Breast epithelium (tissue), 4 donors: ENCODE data around the gene CSK. TPM values are rescaled to one million over a fixed set of nuclear protein-coding genes. Genes with fewer than 3 reads are reported as not detected.

Experiments
- DNase-seq, 2 donors: peaks; one replicate each; pipeline ENCODE4 v3.0.0-alpha.2; 2019; ENCODE audit warnings: low spot score in 2 of 2
- H3K27ac ChIP-seq, 2 donors: fragments of 200-600 bp; sonication (generic) in 1 of 2; one replicate each; pipeline ENCODE4 v1.5.1; 2016 to 2019; ENCODE audit warnings: mild to moderate bottlenecking in 1 of 2
- H3K27me3 ChIP-seq, 2 donors: fragments of 200-600 bp; sonication (generic) in 1 of 2; one replicate each; pipeline versions ENCODE4 v1.5.1 to v1.6.0; 2017 to 2019; ENCODE audit warnings: control low read depth in 1 of 2, mild to moderate bottlenecking in 1 of 2
- H3K36me3 ChIP-seq: fragments of 200-600 bp; one replicate; pipeline ENCODE4 v1.5.1; 2019
- H3K4me1 ChIP-seq, 2 donors: fragments of 200-600 bp; sonication (generic); one replicate each; pipeline ENCODE4 v1.5.1; 2016 to 2019; ENCODE audit warnings: control low read depth in 1 of 2
- H3K4me3 ChIP-seq, 3 donors: fragments of 200-600 bp; sonication (generic); 1 replicate in 2 of 3; 2 replicates in 1 of 3; pipeline ENCODE4 v1.5.1; 2016 to 2019; ENCODE audit warnings: mild to moderate bottlenecking in 3 of 3, moderate library complexity in 2 of 3
- H3K9me3 ChIP-seq, 2 donors: fragments of 200-600 bp; sonication (generic) in 1 of 2; one replicate each; pipeline ENCODE4 v1.5.1; 2016 to 2019; ENCODE audit warnings: control low read depth in 1 of 2
- POLR2A ChIP-seq: fragments of 450-650 bp; IDR thresholded peaks from one replicate; pipeline ENCODE4 v1.6.1; 2016; ENCODE audit warnings: antibody characterized with exemption, mild to moderate bottlenecking, moderate library complexity
- POLR2AphosphoS5 ChIP-seq, 3 donors: sonication (generic); formaldehyde crosslinking; IDR thresholded peaks; one replicate each; pipeline ENCODE4 v1.6.1; 2017; ENCODE audit warnings: antibody characterized with exemption in 3 of 3
- intact Hi-C: fragments of 100-400 bp; cut with DNase I; formaldehyde crosslinking; loops from one replicate; pipeline ENCODE4 v1.15.1; 2023; ENCODE audit warnings: low total_unique reads
- total RNA-seq, 3 donors: library from RNA; depleted of rRNA; stranded (reverse); fragments of >200 nt; gene quantifications; one replicate each; pipeline ENCODE4 v1.1.0, GENCODE V29; 2016
- TF ChIP-seq, protein P1 (sequence below), 3 donors: fragments of 450-650 bp; IDR thresholded peaks; one replicate each; pipeline ENCODE4 v1.5.1; 2016 to 2017; ENCODE audit warnings: antibody characterized with exemption in 3 of 3, mild to moderate bottlenecking in 3 of 3, moderate library complexity in 3 of 3

Gene CSK
- total RNA-seq, 3 donors from 2014 or later = 18.7 to 26.2 (median 18.7) TPM

DNA sequence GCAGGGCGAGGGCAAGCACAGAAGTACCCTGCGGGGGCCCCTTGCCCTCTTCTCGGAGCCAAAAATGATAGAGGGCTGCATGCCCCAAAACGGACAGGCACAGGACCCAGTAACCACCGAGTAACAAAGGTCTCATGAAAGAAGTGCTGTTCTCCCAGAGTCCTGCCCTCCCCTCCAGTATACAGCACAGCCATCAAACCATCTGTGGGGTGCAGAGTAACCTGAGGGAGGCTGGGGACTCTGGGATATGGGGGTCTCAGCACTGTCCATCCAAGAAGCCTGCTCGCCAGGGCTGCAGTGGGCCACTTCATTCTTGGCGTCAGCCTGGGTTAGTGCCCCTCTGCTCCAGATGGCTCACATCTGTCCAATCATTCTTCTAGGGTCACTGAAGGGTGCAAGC, 55.0 kb downstream of the CSK start:
- Histone ChIP-seq H3K27me3 (no peaks in the 10 kb centered on the region), H3K9me3 (no peaks in the 10 kb centered on the region), H3K4me1 (peaks cover 0 to 5% of the 10 kb centered on the region in 2 donors), H3K27ac (no peak overlapping the region), H3K4me3 (no peak overlapping the region), H3K36me3 (no peaks in the 10 kb centered on the region)
- DNase-seq = no peak
- TF ChIP-seq, protein P1, sequence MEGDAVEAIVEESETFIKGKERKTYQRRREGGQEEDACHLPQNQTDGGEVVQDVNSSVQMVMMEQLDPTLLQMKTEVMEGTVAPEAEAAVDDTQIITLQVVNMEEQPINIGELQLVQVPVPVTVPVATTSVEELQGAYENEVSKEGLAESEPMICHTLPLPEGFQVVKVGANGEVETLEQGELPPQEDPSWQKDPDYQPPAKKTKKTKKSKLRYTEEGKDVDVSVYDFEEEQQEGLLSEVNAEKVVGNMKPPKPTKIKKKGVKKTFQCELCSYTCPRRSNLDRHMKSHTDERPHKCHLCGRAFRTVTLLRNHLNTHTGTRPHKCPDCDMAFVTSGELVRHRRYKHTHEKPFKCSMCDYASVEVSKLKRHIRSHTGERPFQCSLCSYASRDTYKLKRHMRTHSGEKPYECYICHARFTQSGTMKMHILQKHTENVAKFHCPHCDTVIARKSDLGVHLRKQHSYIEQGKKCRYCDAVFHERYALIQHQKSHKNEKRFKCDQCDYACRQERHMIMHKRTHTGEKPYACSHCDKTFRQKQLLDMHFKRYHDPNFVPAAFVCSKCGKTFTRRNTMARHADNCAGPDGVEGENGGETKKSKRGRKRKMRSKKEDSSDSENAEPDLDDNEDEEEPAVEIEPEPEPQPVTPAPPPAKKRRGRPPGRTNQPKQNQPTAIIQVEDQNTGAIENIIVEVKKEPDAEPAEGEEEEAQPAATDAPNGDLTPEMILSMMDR (IDR thresholded peaks at IDR 0.05) = no peak
- no peak for TF ChIP-seq POLR2AphosphoS5 (IDR thresholded peaks at IDR 0.05)
- TF ChIP-seq POLR2A = no peak
- intact Hi-C loops = no loop called here

DNA sequence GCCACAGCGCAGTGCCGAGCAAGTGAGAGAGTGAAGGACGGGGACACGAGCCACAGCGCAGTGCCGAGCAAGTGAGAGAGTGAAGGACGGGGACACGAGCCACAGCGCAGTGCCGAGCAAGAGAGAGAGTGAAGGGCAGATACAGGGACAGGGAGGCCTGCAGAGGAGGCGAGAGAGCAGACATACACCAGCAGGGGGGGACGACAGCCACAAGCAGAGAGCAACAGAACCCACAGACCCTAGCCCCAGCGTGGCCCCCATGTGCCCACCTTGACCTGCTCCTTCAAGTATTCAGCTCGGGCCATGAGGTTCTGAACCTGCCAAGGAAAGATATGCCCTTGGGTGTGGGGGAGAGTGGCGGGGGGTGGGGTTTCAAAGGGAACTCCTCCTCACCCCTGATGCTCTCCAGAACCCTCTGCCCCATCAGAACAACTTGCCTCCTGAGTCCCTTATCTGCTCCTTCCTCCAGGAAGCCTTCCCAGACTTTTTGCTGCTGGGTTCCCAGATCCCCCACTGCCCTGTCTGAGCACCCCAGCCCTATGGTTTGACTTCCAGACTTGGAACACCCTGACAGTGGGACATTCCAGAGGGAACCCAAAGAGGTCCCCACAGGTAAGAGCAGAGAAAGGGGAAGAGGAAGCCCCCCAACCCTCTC, 55.7 kb downstream of the CSK start:
- TF ChIP-seq POLR2AphosphoS5 (IDR thresholded peaks at IDR 0.05) (no peak), POLR2A (no peak)
- TF ChIP-seq, protein P1 (IDR thresholded peaks at IDR 0.05) = no peak
- no peak overlapping the region for H3K27ac ChIP-seq
- no peaks in the 10 kb centered on the region for H3K27me3 ChIP-seq
- H3K4me3 ChIP-seq = no peak overlapping the region
- peaks cover 0 to 12% of the 10 kb centered on the region in 2 donors for H3K4me1 ChIP-seq
- no peaks in the 10 kb centered on the region for H3K36me3 ChIP-seq
- no peaks in the 10 kb centered on the region for H3K9me3 ChIP-seq
- DNase-seq = no peak
- intact Hi-C loops = no loop called here

GRCh38 chr15:74838137-74838516, 56.2 kb downstream of the CSK start:
- intact Hi-C loops = no loop called here
- no peak for DNase-seq
- Histone ChIP-seq H3K27ac (no peak overlapping the region), H3K9me3 (no peaks in the 10 kb centered on the region), H3K4me1 (peaks cover 0 to 12% of the 10 kb centered on the region in 2 donors), H3K36me3 (no peaks in the 10 kb centered on the region), H3K4me3 (no peak overlapping the region), H3K27me3 (no peaks in the 10 kb centered on the region)
- TF ChIP-seq POLR2A = no peak
- TF ChIP-seq, protein P1 (IDR thresholded peaks at IDR 0.05) = no peak
- TF ChIP-seq POLR2AphosphoS5 (IDR thresholded peaks at IDR 0.05) = no peak

DNA sequence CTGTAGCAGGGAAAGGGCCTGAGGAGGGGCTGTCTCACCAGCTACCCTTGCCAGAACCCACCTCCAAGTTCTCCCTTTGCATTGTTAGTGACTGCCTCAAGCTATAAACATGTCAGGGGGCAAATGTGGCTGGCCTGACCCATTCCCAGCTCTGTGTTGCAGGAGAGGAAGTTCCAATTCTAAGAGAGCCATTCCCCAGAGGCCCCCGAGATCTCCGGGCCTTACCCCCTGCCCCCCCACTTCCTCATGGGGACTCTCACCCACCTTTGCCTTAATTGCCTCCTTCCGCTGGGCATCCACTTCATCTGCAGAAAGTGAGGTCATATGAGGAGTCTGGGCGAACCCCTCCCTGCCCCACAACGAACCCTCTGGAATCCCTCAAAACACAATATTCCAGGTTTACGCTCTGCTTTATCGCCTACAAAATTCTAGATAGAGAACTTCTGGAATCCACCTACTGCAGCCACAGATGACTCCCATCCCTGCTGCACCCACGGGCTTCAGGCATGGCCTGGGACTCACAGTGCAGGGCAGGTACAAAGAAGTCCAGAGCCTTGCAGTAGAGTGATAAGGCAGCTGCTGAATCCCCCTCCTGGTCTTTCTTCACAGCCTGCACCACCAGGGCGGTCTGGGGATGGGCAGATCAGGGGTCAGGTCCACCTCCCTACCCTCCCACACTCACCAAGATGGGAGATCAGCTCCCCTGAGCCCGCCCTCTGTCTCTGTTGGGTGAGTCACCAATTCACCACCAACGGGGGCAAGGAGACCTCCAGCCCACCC, 57.1 kb downstream of the CSK start:
- Histone ChIP-seq H3K36me3 (no peaks in the 10 kb centered on the region), H3K9me3 (no peaks in the 10 kb centered on the region), H3K4me1 (peaks cover 0 to 12% of the 10 kb centered on the region in 2 donors), H3K4me3 (no peak overlapping the region), H3K27me3 (no peaks in the 10 kb centered on the region), H3K27ac (no peak overlapping the region)
- no peak for DNase-seq
- intact Hi-C loops = no loop called here
- no peak for TF ChIP-seq POLR2A
- TF ChIP-seq POLR2AphosphoS5 (IDR thresholded peaks at IDR 0.05) = no peak
- TF ChIP-seq, protein P1 (IDR thresholded peaks at IDR 0.05) = no peak
